Liver (tissue), 9 donors: ENCODE data around the gene CD81. TPM values are rescaled to one million over a fixed set of nuclear protein-coding genes. Genes with fewer than 3 reads are reported as not detected.

Experiments used
- DNase-seq: peaks from one replicate; pipeline ENCODE4 v3.0.0-alpha.2; 2017; ENCODE audit warnings: low spot score
- H3K27ac ChIP-seq, 2 donors: one replicate each; pipeline ENCODE4 v1.7.0; 2013; ENCODE audit warnings: inconsistent platforms in 2 of 2, low read length in 2 of 2, control low read depth in 1 of 2, low read depth in 1 of 2, mild to moderate bottlenecking in 1 of 2
- H3K27me3 ChIP-seq, 4 donors: one replicate each; pipeline versions ENCODE4 v1.6.1 to v1.7.0; 2013; ENCODE audit warnings: low read length in 3 of 4, inconsistent platforms in 1 of 4, mild to moderate bottlenecking in 1 of 4, moderate library complexity in 1 of 4; ENCODE audit not compliant: control insufficient read depth in 4 of 4, insufficient read depth in 4 of 4
- H3K36me3 ChIP-seq, 4 donors: one replicate each; pipeline versions ENCODE4 v1.6.1 to v1.7.0; 2013; ENCODE audit warnings: low read length in 3 of 4, mild to moderate bottlenecking in 3 of 4, low read depth in 1 of 4, moderate library complexity in 1 of 4; ENCODE audit not compliant: control insufficient read depth in 4 of 4, insufficient read depth in 3 of 4
- H3K4me1 ChIP-seq, 4 donors: one replicate each; pipeline versions ENCODE4 v1.6.1 to v1.7.0; 2013; ENCODE audit warnings: low read length in 3 of 4, mild to moderate bottlenecking in 3 of 4, moderate library complexity in 1 of 4; ENCODE audit not compliant: control insufficient read depth in 4 of 4, insufficient read depth in 4 of 4
- H3K4me3 ChIP-seq, 3 donors: one replicate each; pipeline versions ENCODE4 v1.6.1 to v1.7.0; 2013; ENCODE audit warnings: low read length in 3 of 3, control low read depth in 1 of 3, low read depth in 1 of 3, mild to moderate bottlenecking in 1 of 3
- H3K9ac ChIP-seq, 2 donors: one replicate each; pipeline ENCODE4 v1.7.0; 2013; ENCODE audit warnings: low read length in 2 of 2, mild to moderate bottlenecking in 2 of 2, moderate library complexity in 2 of 2, control low read depth in 1 of 2, low read depth in 1 of 2
- H3K9me3 ChIP-seq, 4 donors: one replicate each; pipeline versions ENCODE4 v1.6.1 to v1.7.0; 2013; ENCODE audit warnings: low read length in 3 of 4; ENCODE audit not compliant: control insufficient read depth in 4 of 4
- EGR1 ChIP-seq, 2 donors: IDR thresholded peaks; 2 replicates each; pipeline ENCODE4 v1.6.1; 2016 to 2018; ENCODE audit warnings: antibody characterized with exemption in 2 of 2, low read depth in 2 of 2
- FOXA1 ChIP-seq: IDR thresholded peaks from 2 replicates; pipeline ENCODE4 v1.6.1; 2016; ENCODE audit warnings: antibody characterized with exemption
- FOXA2 ChIP-seq: IDR thresholded peaks from 2 replicates; pipeline ENCODE4 v1.6.1; 2016; ENCODE audit warnings: antibody characterized with exemption
- GABPA ChIP-seq, 2 donors: IDR thresholded peaks in 1 of 2; conservative IDR thresholded peaks in 1 of 2; 2 replicates each; pipeline ENCODE4 v1.6.1; 2016; ENCODE audit warnings: antibody characterized with exemption in 2 of 2, mild to moderate bottlenecking in 1 of 2, moderate library complexity in 1 of 2
- HNF4A ChIP-seq, 2 donors: conservative IDR thresholded peaks; 2 replicates each; pipeline ENCODE4 v1.6.1; 2016; ENCODE audit warnings: antibody characterized with exemption in 2 of 2, mild to moderate bottlenecking in 2 of 2
- HNF4G ChIP-seq: IDR thresholded peaks from 2 replicates; pipeline ENCODE4 v1.6.1; 2016; ENCODE audit warnings: antibody characterized with exemption
- JUND ChIP-seq, 2 donors: IDR thresholded peaks; 2 replicates each; pipeline ENCODE4 v1.6.1; 2016; ENCODE audit warnings: antibody characterized with exemption in 2 of 2
- NR2F2 ChIP-seq: IDR thresholded peaks from 2 replicates; pipeline ENCODE4 v1.6.1; 2016; ENCODE audit warnings: antibody characterized with exemption
- RAD21 ChIP-seq, 2 donors: IDR thresholded peaks; 2 replicates each; pipeline ENCODE4 v1.6.1; 2016; ENCODE audit warnings: antibody characterized with exemption in 2 of 2, mild to moderate bottlenecking in 2 of 2
- REST ChIP-seq: IDR thresholded peaks from 2 replicates; pipeline ENCODE4 v1.6.1; 2016; ENCODE audit warnings: antibody characterized with exemption, mild to moderate bottlenecking
- RXRA ChIP-seq, 2 donors: IDR thresholded peaks; 2 replicates each; pipeline ENCODE4 v1.6.1; 2017 to 2018; ENCODE audit warnings: antibody characterized with exemption in 2 of 2, mild to moderate bottlenecking in 1 of 2
- SP1 ChIP-seq: IDR thresholded peaks from 2 replicates; pipeline ENCODE4 v1.6.1; 2018; ENCODE audit warnings: antibody characterized with exemption, mild to moderate bottlenecking
- TAF1 ChIP-seq: conservative IDR thresholded peaks from 2 replicates; pipeline ENCODE4 v1.6.1; 2016; ENCODE audit warnings: antibody characterized with exemption, mild to moderate bottlenecking
- YY1 ChIP-seq: IDR thresholded peaks from 2 replicates; pipeline ENCODE4 v1.6.1; 2016; ENCODE audit warnings: antibody characterized with exemption, mild to moderate bottlenecking
- ZBTB33 ChIP-seq: IDR thresholded peaks from 2 replicates; pipeline ENCODE4 v1.6.1; 2016; ENCODE audit warnings: antibody characterized with exemption
- WGBS: extraction: QIAGEN DNeasy Blood & Tissue Kit; methylation state at CpG from one replicate; pipeline ENCODE4 v1.1.7; 2013; 5-methylcytosine and 5-hydroxymethylcytosine counted together
- polyA plus RNA-seq, 2 donors: library from polyadenylated mRNA; stranded (reverse) in 1 of 2; unstranded in 1 of 2; fragments of 200-250 nt in 1 of 2; fragments of >200 nt in 1 of 2; fragmentation: Nextera tagmentation in 1 of 2; extraction: Ambion mirVana in 1 of 2; gene quantifications; one replicate each; pipeline versions ENCODE4 v1.2.1 to v1.2.3, GENCODE V29; 2013 to 2015
- total RNA-seq, 2 donors: library from RNA; depleted of rRNA; stranded (reverse); fragments of >200 nt; gene quantifications; one replicate each; pipeline ENCODE4 v1.2.3, GENCODE V29; 2014
- TF ChIP-seq, protein P1 (sequence below): IDR thresholded peaks from 2 replicates; pipeline ENCODE4 v1.6.1; 2016; ENCODE audit warnings: antibody characterized with exemption
- TF ChIP-seq, protein P2 (sequence below): IDR thresholded peaks from 2 replicates; pipeline ENCODE4 v1.6.1; 2016; ENCODE audit warnings: antibody characterized with exemption
- donor health status: healthy.
- donor health status: healthy.
- donor health status: healthy.
- donor health status: healthy.
- donor health status: healthy.

The CD81 gene
- total and polyA plus RNA-seq, 4 donors = 76.9 to 712 (median 164) TPM

DNA sequence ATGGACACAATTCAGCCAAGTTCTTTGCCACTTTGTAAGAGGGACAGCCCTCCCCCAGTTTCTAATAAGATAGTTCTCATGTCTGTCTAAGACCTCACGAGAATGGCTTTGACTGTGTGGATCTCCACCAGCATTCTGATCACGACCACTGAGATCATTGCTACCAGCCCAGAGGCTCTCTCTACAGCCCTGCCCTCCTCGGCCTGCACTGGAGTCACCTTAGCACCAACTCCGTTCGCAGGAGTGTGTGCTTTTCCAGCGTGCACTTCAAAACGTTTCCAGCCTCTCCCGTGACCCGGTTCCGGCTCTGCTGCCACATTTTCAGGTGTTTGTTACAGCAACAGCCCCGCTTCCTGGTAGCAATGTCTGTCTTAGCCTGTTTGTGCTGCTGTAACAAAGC lies 49.1 kb upstream of the CD81 start:
- Histone ChIP-seq H3K4me3 (no peak overlapping the region), H3K9me3 (peaks cover 0 to 6% (median 0%) of the 10 kb centered on the region in 4 donors), H3K4me1 (peaks cover 2 to 20% (median 14%) of the 10 kb centered on the region in 4 donors), H3K9ac (no peak overlapping the region), H3K27ac (no peak overlapping the region), H3K27me3 (no peaks in the 10 kb centered on the region), H3K36me3 (no peaks in the 10 kb centered on the region)
- WGBS = 94% methylated on average over 11 of the region's 11 CpGs
- TF ChIP-seq NR2F2 = no peak
- TF ChIP-seq, protein P1, sequence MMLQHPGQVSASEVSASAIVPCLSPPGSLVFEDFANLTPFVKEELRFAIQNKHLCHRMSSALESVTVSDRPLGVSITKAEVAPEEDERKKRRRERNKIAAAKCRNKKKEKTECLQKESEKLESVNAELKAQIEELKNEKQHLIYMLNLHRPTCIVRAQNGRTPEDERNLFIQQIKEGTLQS = no peak
- TF ChIP-seq HNF4A (conservative IDR thresholded peaks at IDR 0.05) = no peak
- no peak for TF ChIP-seq REST
- no peak for TF ChIP-seq GABPA (IDR thresholded peaks at IDR 0.05 in 1 of 2, conservative IDR thresholded peaks at IDR 0.05 in 1 of 2)
- TF ChIP-seq TAF1 = no peak
- no peak for TF ChIP-seq HNF4G
- no peak for TF ChIP-seq JUND (IDR thresholded peaks at IDR 0.05)
- TF ChIP-seq SP1 = no peak
- no peak for TF ChIP-seq RAD21 (IDR thresholded peaks at IDR 0.05)
- TF ChIP-seq, protein P2, sequence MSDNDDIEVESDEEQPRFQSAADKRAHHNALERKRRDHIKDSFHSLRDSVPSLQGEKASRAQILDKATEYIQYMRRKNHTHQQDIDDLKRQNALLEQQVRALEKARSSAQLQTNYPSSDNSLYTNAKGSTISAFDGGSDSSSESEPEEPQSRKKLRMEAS = no peak
- no peak for TF ChIP-seq RXRA (IDR thresholded peaks at IDR 0.05)
- TF ChIP-seq EGR1 (IDR thresholded peaks at IDR 0.05; ENCODE audit: low read depth in 2 of 2) = no peak
- no peak for TF ChIP-seq FOXA2
- no peak for TF ChIP-seq YY1
- DNase-seq = no peak

- Histone ChIP-seq H3K9ac (no peak overlapping the region), H3K27ac (no peak overlapping the region), H3K9me3 (peaks cover 0 to 6% (median 0%) of the 10 kb centered on the region in 4 donors), H3K4me3 (no peak overlapping the region), H3K36me3 (no peaks in the 10 kb centered on the region), H3K4me1 (peaks cover 2 to 20% (median 14%) of the 10 kb centered on the region in 4 donors), H3K27me3 (no peaks in the 10 kb centered on the region)
- TF ChIP-seq NR2F2 = no peak
- no peak for TF ChIP-seq FOXA2
- no peak for TF ChIP-seq ZBTB33
- no peak for TF ChIP-seq FOXA1
- TF ChIP-seq TAF1 = no peak
- TF ChIP-seq HNF4G = no peak
- TF ChIP-seq HNF4A (conservative IDR thresholded peaks at IDR 0.05) = no peak
- no peak for TF ChIP-seq YY1
- no peak for TF ChIP-seq REST
- no peak for TF ChIP-seq JUND (IDR thresholded peaks at IDR 0.05)
- 96% methylated on average over 15 of the region's 15 CpGs for WGBS
- no peak for DNase-seq
These were observed 48.3 kb upstream of the CD81 start for GRCh38 chr11:2328656-2329354.
